OCI-LY1 (cell line): ENCODE results near the gene GPR21.

Source experiments
- H2AFZ ChIP-seq: fragments of 200-600 bp; sonication (generic), shearing (Covaris generic); 2 replicates; pipeline ENCODE4 v1.6.0; 2014; ENCODE audit warnings: antibody characterized with exemption, mild to moderate bottlenecking, low read length
- H3F3A ChIP-seq: fragments of 200-600 bp; sonication (generic), shearing (Covaris generic); 2 replicates; pipeline ENCODE4 v1.6.0; 2014; ENCODE audit warnings: mild to moderate bottlenecking, antibody characterized with exemption, low read length, moderate library complexity; ENCODE audit not compliant: insufficient read depth
- H3K27ac ChIP-seq: fragments of 200-600 bp; sonication (generic); 2 replicates; pipeline ENCODE4 v1.5.1; 2014; ENCODE audit warnings: low read length, mixed run types, mild to moderate bottlenecking, low read depth; ENCODE audit not compliant: poor library complexity, severe bottlenecking
- H3K27me3 ChIP-seq: fragments of 200-600 bp; sonication (generic); 2 replicates; pipeline ENCODE4 v1.6.0; 2014; ENCODE audit warnings: antibody characterized with exemption, mild to moderate bottlenecking, low read length, moderate library complexity; ENCODE audit not compliant: insufficient read depth
- H3K36me3 ChIP-seq: fragments of 200-600 bp; sonication (generic); 2 replicates; pipeline ENCODE4 v1.6.1; 2014; ENCODE audit warnings: mild to moderate bottlenecking, antibody characterized with exemption, low read length, moderate library complexity, mixed read lengths; ENCODE audit not compliant: insufficient read depth
- H3K4me1 ChIP-seq: fragments of 200-600 bp; sonication (generic); 2 replicates; pipeline ENCODE4 v1.5.1; 2014; ENCODE audit warnings: mild to moderate bottlenecking, low read length, moderate library complexity; ENCODE audit not compliant: insufficient read depth, severe bottlenecking
- H3K4me2 ChIP-seq: fragments of 200-600 bp; sonication (generic), shearing (Covaris generic); 2 replicates; pipeline ENCODE4 v1.6.1; 2014; ENCODE audit warnings: low read length
- H3K4me3 ChIP-seq: fragments of 200-600 bp; sonication (generic); 2 replicates; pipeline ENCODE4 v1.5.1; 2014; ENCODE audit warnings: low read length, low read depth, mild to moderate bottlenecking, mixed read lengths; ENCODE audit not compliant: poor library complexity, severe bottlenecking
- H3K79me2 ChIP-seq: fragments of 200-600 bp; shearing (Covaris generic); 2 replicates; pipeline ENCODE4 v1.6.1; 2016; ENCODE audit warnings: mixed run types, low read length, mixed read lengths; ENCODE audit not compliant: insufficient read depth
- H3K9ac ChIP-seq: fragments of 200-600 bp; sonication (generic), shearing (Covaris generic); 2 replicates; pipeline ENCODE4 v1.6.1; 2014; ENCODE audit warnings: mild to moderate bottlenecking, low read length, mixed read lengths
- H3K9me2 ChIP-seq: fragments of 200-600 bp; sonication (generic), shearing (Covaris generic); 2 replicates; pipeline ENCODE4 v1.6.1; 2014; ENCODE audit warnings: low read depth, mild to moderate bottlenecking, low read length, mixed read lengths
- H3K9me3 ChIP-seq: fragments of 200-600 bp; shearing (Covaris generic); 2 replicates; pipeline ENCODE4 v1.6.1; 2014; ENCODE audit warnings: low read length, mixed read lengths
- H4K20me1 ChIP-seq: fragments of 200-600 bp; sonication (generic), shearing (Covaris generic); 2 replicates; pipeline ENCODE4 v1.6.0; 2016; ENCODE audit warnings: mild to moderate bottlenecking, low read length; ENCODE audit not compliant: insufficient read depth
- CTCF ChIP-seq: fragments of 200-600 bp; sonication (generic), shearing (Covaris generic); IDR thresholded peaks from 2 replicates; pipeline ENCODE4 v1.5.1; 2017; ENCODE audit warnings: mild to moderate bottlenecking, antibody characterized with exemption, low read length, moderate library complexity, mixed read lengths
- EZH2 ChIP-seq: fragments of 200-600 bp; sonication (generic), shearing (Covaris generic); IDR thresholded peaks from 2 replicates; pipeline ENCODE4 v1.8.0; 2017; ENCODE audit warnings: borderline replicate concordance, mixed run types, mild to moderate bottlenecking, antibody characterized with exemption, low read length, moderate library complexity, mixed read lengths

The GPR21 gene

GRCh38 chr9:123061216-123061615, 27.7 kb downstream of the GPR21 start:
- no peak overlapping the region for H3K4me2 ChIP-seq
- TF ChIP-seq EZH2, result no peak
- TF ChIP-seq CTCF, result no peak

DNA sequence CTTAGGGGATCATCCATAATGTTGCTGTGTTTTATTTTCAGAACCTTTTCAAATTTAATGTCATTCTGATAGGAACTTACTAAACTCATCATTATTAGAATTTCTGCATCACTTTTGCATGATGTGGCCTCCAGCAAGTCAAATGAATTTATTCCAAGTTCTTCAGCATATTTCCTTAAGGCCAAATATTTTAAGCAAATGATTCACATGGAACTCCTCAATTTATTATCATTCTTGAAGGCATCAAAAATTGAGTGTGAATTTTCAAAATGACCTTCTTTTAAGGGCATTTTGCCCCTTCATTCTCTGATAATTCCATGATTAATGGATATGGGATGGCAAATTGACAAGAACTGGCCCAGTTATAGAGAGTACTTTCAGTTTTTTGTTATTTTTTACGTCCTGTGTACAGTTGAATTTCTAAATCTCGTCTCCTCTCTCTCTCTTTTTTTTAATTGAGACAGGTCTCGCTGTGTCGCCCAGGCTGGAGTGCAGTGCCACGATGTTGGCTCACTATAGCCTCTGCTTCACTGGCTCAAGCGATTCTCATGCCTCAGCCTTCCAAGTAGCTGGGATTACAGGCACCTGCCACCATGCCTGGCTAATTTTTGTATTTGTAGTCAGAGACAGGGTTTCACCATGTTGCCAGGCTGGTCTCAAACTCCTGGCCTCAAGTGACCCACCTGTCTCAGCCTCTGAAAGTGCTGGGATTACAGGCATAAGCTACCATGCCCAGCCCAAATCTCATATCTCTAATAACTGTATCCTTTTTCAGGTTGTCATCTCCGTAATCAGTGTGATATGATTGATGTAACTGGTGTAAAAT, 29.1 kb downstream of the GPR21 start:
- Histone ChIP-seq H3K9ac (no peak overlapping the region), H3K4me3 (no peak overlapping the region), H3K27me3 (no peaks in the 10 kb centered on the region), H2AFZ (no peak overlapping the region), H3F3A (no peaks in the 10 kb centered on the region), H4K20me1 (no peaks in the 10 kb centered on the region), H3K9me2 (no peaks in the 10 kb centered on the region), H3K4me2 (no peak overlapping the region), H3K36me3 (peaks cover 29% of the 10 kb centered on the region), H3K27ac (no peak overlapping the region), H3K4me1 (no peaks in the 10 kb centered on the region), H3K9me3 (no peaks in the 10 kb centered on the region), H3K79me2 (no peaks in the 10 kb centered on the region)
- TF ChIP-seq EZH2 (no peak), CTCF (no peak)

More at GRCh38 chr9:123061216-123061615, 27.7 kb downstream of the GPR21 start:
- Histone ChIP-seq H3K27ac (no peak overlapping the region), H2AFZ (no peak overlapping the region), H4K20me1 (no peaks in the 10 kb centered on the region), H3K9me3 (no peaks in the 10 kb centered on the region), H3K4me1 (no peaks in the 10 kb centered on the region), H3K79me2 (no peaks in the 10 kb centered on the region), H3K9ac (no peak overlapping the region), H3K4me3 (no peak overlapping the region), H3F3A (no peaks in the 10 kb centered on the region), H3K27me3 (no peaks in the 10 kb centered on the region), H3K36me3 (peaks cover 15% of the 10 kb centered on the region), H3K9me2 (no peaks in the 10 kb centered on the region)

DNA sequence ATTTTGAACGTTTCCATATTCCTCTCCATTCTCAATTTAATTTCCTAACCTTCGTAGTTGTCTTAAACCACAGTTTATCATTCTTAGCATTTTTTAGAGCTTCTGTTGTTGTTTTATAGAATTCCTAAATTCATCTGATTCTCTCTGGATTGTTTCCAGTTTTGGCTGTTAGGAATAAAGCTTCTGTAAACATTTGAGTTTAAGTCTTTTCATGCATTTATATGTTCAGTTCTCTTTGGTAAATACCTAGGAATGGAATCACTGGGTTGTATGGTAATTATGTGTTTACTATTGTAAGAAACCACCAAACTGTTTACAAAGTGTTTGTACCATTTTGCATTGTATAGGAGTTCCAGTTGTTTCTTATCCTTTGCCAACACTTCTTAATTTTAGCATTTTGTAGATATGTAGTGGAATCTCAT, 29.7 kb downstream of the GPR21 start:
- no peak overlapping the region for H3K4me2 ChIP-seq
- no peaks in the 10 kb centered on the region for H3K4me1 ChIP-seq

More for the DNA sequence above, 29.7 kb downstream of the GPR21 start:
- Histone ChIP-seq H3K79me2 (no peaks in the 10 kb centered on the region), H3K27me3 (no peaks in the 10 kb centered on the region), H4K20me1 (no peaks in the 10 kb centered on the region), H3K9ac (no peak overlapping the region), H3K9me2 (no peaks in the 10 kb centered on the region), H3K36me3 (peaks cover 32% of the 10 kb centered on the region), H2AFZ (no peak overlapping the region), H3K27ac (no peak overlapping the region), H3K4me3 (no peak overlapping the region), H3K9me3 (no peaks in the 10 kb centered on the region), H3F3A (no peaks in the 10 kb centered on the region)
- no peak for TF ChIP-seq EZH2
- no peak for TF ChIP-seq CTCF
